SJCRH30 (cell line): Measurements from ENCODE around the gene NNAT. TPM values are rescaled to one million over a fixed set of nuclear protein-coding genes. Genes with fewer than 3 reads are reported as not detected.

ENCODE experiments used
- DNase-seq, 2 experiments: peaks; one replicate each; pipeline ENCODE4 v3.0.0-alpha.2; 2015 to 2020
- H3K27ac ChIP-seq: fragments of 250-450 bp; sonication (Bioruptor Pico); 2 replicates; pipeline ENCODE4 v1.5.1; 2020; ENCODE audit warnings: mild to moderate bottlenecking, moderate library complexity
- H3K27me3 ChIP-seq: fragments of 250-450 bp; sonication (Bioruptor Pico); 2 replicates; pipeline ENCODE4 v1.5.1; 2020; ENCODE audit warnings: mild to moderate bottlenecking, moderate library complexity
- H3K36me3 ChIP-seq: fragments of 250-450 bp; sonication (Bioruptor Pico); 2 replicates; pipeline ENCODE4 v1.5.1; 2020; ENCODE audit warnings: mild to moderate bottlenecking, moderate library complexity
- H3K4me1 ChIP-seq: fragments of 250-450 bp; sonication (Bioruptor Pico); 2 replicates; pipeline ENCODE4 v1.5.1; 2020; ENCODE audit warnings: mild to moderate bottlenecking, moderate library complexity
- H3K4me3 ChIP-seq: fragments of 250-450 bp; sonication (Bioruptor Pico); 2 replicates; pipeline ENCODE4 v1.5.1; 2020; ENCODE audit warnings: mild to moderate bottlenecking, moderate library complexity
- H3K9me3 ChIP-seq: fragments of 250-450 bp; sonication (Bioruptor Pico); replicated peaks from 2 replicates; pipeline ENCODE4 v1.5.1; 2020; ENCODE audit warnings: mild to moderate bottlenecking, moderate library complexity
- total RNA-seq: library from RNA; depleted of rRNA; stranded (reverse); fragments of >200 nt; shearing (Covaris generic); gene quantifications from 2 replicates; pipeline ENCODE4 v1.2.3, GENCODE V29; 2014; rRNA removed

NNAT gene
- total RNA-seq, 1 experiment from 2014 or later = not detected

DNA sequence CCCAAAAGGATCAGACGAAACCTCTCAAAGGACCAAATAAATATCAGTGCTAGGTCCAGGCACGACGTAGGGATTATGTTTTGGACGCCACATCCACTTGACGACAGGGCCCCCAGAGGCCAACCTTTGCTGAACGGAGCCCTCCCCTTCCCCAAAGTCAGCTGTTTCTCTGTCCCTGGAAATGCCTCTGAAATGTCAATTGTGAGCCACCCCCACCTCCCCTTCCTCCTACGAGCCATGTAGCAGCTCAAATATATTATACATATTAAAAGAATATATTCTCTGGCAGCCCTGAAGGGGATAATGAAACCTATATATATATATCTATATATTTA, 46.2 kb downstream of the NNAT start:
- DNase-seq = peak; percentile 75 to 76
- Histone ChIP-seq H3K27ac (peak overlapping the region; percentile 26; the same call in 1 of the 2 replicates), H3K36me3 (no peaks in the 10 kb centered on the region), H3K27me3 (0 out of 2 replicates have a peak, but pooled peaks cover 4% of the 10 kb centered on the region), H3K9me3 (no peaks in the 10 kb centered on the region), H3K4me1 (peaks cover 37% of the 10 kb centered on the region), H3K4me3 (peak overlapping the region; percentile 22)

DNA sequence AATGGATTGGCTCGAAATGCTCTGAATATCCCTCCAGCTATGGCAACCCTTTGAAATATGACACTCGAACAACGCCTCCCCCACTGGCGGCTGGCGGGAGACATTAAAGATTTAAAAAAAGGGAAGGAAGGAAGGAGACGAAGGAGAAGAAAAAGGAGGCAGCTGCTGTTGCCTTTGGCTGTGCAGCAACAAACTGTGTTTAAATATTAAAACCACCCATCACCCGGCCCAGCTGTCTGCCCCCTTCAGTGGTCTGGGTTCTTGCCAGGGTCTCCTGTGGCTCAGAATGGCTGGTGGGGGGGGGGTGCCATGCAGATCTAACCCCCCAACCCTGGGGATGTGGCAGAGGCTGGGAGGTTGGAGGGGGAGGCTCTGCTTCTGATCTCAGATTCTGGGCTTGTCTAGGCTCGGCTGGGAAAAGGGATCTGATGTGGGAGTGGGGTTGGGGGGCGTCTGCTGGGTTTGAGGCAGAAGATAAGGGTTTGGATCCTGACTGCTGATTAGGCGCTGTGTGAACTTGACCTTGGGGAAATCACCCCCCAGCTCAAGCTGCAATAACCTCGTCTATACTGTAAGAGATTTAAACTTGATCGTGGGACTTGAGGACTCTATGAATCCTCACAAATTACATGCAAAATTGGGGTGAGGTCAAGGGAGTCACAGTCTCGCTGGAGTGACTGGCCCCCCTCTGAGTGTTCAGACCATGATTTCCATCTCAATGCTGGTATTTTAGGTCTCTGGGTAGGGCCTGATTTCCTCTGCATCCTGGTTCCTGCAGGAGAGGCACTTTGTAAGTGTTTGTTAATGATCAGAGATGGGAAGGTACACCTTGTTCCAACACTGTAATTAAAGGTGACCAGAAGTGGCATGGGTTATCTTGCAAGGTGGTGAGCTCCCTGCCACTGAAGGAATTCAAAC, 46.9 kb downstream of the NNAT start:
- no peaks in the 10 kb centered on the region for H3K36me3 ChIP-seq
- DNase-seq = peak; percentile 93 to 94
- H3K4me3 ChIP-seq = peak overlapping the region; percentile 22
- H3K4me1 ChIP-seq = peaks cover 37% of the 10 kb centered on the region
- H3K9me3 ChIP-seq = no peaks in the 10 kb centered on the region
- H3K27me3 ChIP-seq = 0 out of 2 replicates have a peak, but pooled peaks cover 4% of the 10 kb centered on the region
- peak overlapping the region; percentile 26; the same call in 1 of the 2 replicates for H3K27ac ChIP-seq

DNA sequence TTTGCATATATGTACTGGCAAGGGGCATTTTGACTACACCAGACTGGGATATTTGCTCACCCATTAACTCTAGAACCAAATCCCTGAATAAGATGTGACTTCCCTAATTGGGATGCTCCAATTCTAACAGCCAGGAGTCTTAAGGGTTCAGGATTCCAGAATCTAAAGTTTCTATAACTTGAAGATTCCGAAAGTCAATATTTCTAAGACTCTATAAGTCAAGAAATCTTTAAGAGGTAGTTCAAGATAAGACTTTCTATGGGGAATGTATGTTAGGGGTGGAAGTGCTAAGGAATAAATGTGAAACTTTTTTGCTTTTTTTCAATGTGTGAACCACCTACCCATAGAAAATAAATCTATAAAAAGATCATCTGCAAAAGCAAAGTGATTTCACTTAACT, 49.4 kb downstream of the NNAT start:
- no peak for DNase-seq
- no peak overlapping the region for H3K4me3 ChIP-seq
- H3K4me1 ChIP-seq = peaks cover 30% of the 10 kb centered on the region
- H3K27me3 ChIP-seq = no peaks in the 10 kb centered on the region
- H3K9me3 ChIP-seq = no peaks in the 10 kb centered on the region
- H3K36me3 ChIP-seq = no peaks in the 10 kb centered on the region
- H3K27ac ChIP-seq = no peak overlapping the region

DNA sequence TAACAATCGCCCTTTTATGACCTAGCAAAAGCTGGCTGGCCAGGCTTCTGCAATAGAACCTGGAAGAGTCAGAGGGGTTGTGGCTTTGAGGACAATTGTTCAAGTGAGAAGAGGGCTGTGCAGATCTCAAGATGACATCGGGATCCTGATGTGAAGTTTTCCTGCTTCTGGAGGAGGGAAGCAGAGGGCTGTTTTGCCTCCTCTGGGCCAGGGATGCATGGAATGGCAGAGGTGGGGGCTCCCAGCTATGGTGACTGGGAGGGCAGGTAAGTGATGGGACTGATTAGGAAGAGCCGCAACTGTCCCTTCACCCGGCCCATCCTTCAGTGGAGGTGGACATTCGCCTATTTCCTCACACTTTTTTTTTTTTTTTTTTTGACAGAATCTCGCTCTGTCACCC, 50.0 kb downstream of the NNAT start:
- Histone ChIP-seq H3K4me1 (peaks cover 23% of the 10 kb centered on the region), H3K9me3 (no peaks in the 10 kb centered on the region), H3K36me3 (no peaks in the 10 kb centered on the region), H3K27ac (no peak overlapping the region), H3K4me3 (no peak overlapping the region), H3K27me3 (no peaks in the 10 kb centered on the region)
- DNase-seq = no peak

Other genes with a start within 250 kb of the NNAT start
- gene MANBAL, start 231.6 kb upstream of the NNAT start, total RNA-seq = 28.9 and 32.4 TPM in 2 replicates
- gene SRC, start 175.1 kb upstream of the NNAT start, total RNA-seq = 14.9 and 15.4 TPM in 2 replicates
- 172 and 191 TPM in 2 replicates for gene BLCAP, start 6.6 kb downstream of the NNAT start, total RNA-seq
- 85.2 and 89.5 TPM in 2 replicates for gene CTNNBL1, start 172.8 kb downstream of the NNAT start, total RNA-seq